Stimulated activated naive CD8-positive, alpha-beta T cell treated with anti-CD3 and anti-CD28 coated beads, Interleukin-15, Interleukin-2, amounts not matched to agents 100 U/mL and 50 U/mL, for 24 hours (primary cell): Measurements from ENCODE around the gene NCOA6.

Experiments used
- ATAC-seq: fragments of 150-1000 bp; cut with Tn5 transposase; one replicate; pipeline ENCODE4 v1.10.0; 2021
- DNase-seq: peaks from one replicate; pipeline ENCODE4 v3.0.0; 2021

Gene NCOA6

GRCh38 chr20:34704177-34705007 is 121.1 kb downstream of the NCOA6 start, which contains the start of gene TP53INP2:
TP53INP2 (plus strand) TSS chr20:34704344; CDS start chr20:34708740, 4,396 bp downstream.
- ATAC-seq = peak; percentile 34
- peak; percentile 83 for DNase-seq

DNA sequence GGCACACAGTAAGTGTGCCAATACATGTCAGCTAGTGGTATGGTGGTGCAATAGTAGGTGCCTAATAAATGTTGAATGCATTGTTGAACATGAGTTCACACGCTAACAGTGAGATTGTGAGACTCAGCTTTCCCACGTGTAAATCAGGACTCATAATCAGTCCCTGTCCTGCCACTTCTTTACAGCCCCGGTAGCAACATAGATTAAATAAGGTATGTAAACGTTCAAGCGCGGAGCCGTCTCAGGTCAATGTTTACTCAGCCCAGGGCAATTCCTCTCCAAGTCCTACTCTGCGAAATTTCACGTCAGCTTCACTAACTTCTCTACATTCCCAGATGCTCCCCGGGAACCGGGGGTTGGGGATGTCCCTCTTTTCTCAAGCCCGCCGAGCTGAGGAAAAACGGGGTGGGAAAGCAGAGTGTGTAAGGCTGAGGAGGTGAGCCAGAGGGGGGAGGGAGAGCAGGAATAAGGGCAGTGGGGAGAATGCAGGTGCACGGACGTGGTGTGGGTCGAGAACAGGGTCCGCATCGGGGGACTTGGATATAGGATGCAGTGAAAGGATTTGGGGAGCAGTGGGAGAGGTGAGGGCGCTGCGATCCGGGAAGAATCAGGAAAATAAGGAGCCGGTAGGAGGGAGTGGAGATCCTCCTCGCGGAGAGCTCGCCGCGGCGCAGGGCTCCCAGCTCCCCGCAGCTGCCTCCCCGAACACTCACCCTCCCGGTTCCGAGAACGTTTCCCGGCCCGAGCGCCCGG is 121.9 kb downstream of the NCOA6 start:
- ATAC-seq = no peak
- DNase-seq = no peak

DNA sequence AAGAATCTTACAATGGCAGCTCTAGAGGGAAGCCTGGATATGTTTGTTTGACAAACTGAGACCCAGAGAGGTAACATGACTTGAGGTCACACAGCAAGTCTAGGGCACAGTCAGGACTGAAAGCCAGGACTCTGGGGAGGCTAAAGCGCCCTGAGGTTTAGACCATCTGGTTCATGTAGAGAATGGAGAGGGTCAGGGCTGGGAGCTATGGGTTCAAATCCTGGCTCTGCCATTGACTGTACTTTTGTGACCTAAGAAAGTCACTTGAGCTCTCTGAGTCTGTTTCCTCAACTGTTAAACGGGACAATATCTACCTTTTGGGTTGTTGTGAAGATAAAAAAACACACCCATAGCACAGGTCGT is 122.4 kb downstream of the NCOA6 start:
- no peak for ATAC-seq
- DNase-seq = no peak

GRCh38 chr20:34701405-34702085 is 123.9 kb downstream of the NCOA6 start:
- DNase-seq (no peak), ATAC-seq (no peak)

- no peak for DNase-seq
- ATAC-seq = no peak
Observed at GRCh38 chr20:34693414-34693813, 132.0 kb downstream of the NCOA6 start.

DNA sequence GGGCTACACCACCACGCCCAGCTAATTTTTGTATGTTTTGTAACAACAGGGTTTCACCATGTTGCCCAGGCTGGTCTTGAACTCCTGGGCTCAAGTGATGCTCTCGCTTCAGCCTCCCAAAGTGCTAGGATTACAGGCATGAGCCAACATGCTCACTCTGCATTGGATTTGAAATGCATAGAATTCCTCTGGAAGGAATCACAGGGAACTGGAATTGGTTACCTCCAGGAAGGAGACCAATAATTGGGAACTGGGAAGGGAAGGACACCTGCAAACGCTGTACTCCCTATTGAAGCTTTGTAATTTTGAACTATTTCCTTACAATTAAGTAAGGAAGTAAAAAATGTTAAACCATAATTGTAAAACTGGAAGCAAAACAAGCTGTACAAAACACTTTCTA is 133.6 kb downstream of the NCOA6 start:
- no peak for ATAC-seq
- DNase-seq = no peak

- no peak for DNase-seq
- ATAC-seq = no peak
Observed at GRCh38 chr20:34689486-34689885, 136.0 kb downstream of the NCOA6 start.

- DNase-seq (no peak), ATAC-seq (no peak)
Observed at GRCh38 chr20:34683667-34684066, 141.8 kb downstream of the NCOA6 start.

DNA sequence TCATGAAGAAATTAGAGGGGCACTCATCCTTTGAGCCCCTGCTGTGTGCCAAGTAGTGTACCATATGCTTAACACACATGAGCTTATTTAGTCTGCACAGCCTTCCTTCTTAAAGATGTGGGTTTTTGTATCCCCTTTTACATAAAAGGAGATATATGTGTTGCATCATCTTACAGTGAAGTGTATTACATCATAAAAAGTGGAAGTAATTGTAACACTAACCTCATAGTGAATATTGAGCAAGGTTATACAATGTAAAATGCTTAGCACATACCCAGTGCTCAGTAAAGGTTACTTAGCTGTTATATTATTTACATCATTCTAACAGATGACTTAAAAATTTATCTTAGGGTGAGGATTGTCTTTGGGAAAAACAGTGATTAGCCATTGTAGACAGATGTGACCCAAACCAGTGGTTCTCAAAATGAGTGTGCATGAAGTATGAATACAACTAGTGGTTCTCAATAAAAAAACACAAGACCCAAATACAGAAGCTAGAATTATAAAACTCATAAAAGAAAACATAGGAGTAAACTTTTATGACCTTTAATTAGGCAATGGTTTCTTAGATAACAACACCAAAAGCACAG is 144.8 kb downstream of the NCOA6 start:
- DNase-seq (no peak), ATAC-seq (no peak)

DNA sequence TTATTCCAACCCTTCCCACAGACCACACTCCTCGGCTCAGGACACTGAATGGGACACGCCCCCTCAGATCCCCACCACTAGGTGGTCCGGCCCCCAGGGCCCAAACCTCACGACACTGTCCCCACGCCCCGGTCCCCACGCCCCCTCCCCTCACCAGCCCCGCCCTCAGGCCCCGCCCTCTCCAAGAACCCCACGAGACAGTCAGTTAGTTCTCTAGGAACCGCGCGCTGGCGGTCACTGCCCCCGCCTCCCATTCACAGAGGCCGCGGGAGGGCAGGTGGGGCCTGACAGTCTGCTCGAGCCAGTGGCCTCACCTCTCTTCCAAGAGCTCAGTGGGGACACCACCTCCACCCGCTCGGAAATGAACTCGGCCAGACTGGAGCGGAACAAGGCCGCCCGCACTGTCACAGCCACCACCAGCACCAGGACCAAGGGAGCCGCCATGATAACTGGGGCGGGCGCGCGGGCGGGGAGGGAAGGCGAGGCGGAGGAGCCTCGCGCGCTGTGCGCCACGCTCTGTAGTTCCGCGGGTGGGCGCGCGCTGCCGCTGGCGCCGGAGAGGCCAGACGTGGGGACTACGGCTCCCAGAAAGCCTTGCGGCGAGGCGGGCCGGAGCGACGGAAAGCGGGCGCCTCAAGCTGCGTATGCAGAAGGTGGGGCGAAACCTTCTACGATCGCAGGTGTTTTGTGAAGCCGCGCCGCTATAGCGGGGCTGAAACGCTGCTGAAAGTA is 148.6 kb downstream of the NCOA6 start, which contains the start of gene PIGU:
Gene PIGU (minus strand): TSS at position 451 of the 732 bp plus-strand sequence. CDS start 7 bp downstream, at position 444.
- ATAC-seq (peak; percentile 99), DNase-seq (peak; percentile 96)

DNA sequence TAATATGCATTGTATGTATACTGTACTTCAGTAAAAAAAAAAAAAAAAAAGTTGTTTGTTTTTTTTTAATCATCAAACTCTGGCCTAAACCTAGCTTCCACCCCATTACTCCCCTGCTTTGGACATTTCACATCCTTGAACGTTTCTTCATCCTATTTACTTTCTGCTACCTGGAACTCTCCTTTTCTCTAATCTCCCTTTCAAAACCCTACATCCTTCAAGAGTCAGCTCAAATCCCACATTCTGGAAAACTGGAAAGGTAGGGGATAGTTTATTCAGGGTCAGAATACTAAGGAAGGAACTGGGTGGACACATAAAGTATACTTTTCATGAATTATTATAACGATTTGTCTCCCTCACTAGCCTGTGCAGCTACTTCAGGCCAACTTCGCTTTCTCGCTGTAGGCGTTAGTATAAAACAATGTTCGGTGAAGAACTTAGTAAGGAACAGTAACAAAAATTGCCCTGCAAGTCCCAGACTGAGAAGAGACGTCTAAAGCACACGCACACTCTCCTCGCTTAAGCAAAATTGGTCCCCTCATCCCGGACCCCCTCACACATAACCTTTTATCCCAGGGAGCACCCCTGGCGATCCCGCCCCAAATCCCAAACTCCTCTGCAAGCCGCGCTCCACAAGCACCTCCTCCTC is 149.3 kb downstream of the NCOA6 start:
- DNase-seq (no peak), ATAC-seq (no peak)

DNA sequence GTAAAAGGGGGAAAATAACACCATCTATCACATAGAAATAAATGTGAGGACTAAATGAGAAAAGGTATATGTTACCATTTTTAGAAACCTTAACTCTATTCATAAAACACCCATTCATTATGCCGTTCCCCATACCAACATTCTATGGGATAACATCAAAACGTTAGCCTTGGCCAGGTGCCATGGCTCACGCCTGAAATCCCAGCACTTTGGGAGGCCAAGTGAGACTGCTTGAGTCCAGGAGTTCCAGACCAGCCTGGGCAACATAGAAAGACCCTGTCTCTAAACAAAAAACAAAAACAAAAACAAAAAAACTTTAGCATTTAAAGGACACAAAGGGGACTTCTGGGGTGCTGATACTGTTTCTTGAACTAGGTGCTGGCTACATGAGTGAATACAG is 149.9 kb downstream of the NCOA6 start:
- no peak for ATAC-seq
- DNase-seq = no peak

DNA sequence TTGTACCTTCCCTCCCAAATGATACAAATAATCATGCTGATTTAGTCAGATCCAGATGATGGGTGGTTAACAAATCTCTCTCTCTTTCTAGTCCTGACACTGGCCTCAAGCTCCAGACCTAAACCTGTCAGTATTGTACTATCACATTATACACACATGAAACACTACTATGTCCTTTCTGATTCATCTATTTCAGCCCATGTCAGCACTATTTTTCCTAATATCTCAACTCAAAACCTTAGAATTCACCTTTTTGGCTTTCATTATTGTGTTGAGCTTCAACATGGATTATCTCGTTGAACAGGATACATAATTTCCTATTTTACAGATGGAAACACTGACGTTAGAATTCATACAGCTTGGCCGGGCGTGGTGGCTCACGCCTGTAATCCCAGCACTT is 152.0 kb downstream of the NCOA6 start:
- DNase-seq (no peak), ATAC-seq (no peak)

- ATAC-seq (no peak), DNase-seq (no peak)
Observed at GRCh38 chr20:34669094-34669493, 156.4 kb downstream of the NCOA6 start.
